A549 (cell line): ENCODE data around the gene NPHS1.

Experiments used
- CHD2 ChIP-seq: fragments of 150-350 bp; IDR thresholded peaks from 2 replicates; pipeline ENCODE4 v1.6.1; 2014; ENCODE audit warnings: low read length; ENCODE audit not compliant: partially characterized antibody
- CTCF ChIP-seq: fragments of >200 bp; sonication (Bioruptor Twin); formaldehyde crosslinking; IDR thresholded peaks from 3 replicates; pipeline ENCODE4 v1.5.1; 2016
- E2F6 ChIP-seq: IDR thresholded peaks from 2 replicates; pipeline ENCODE4 v1.6.1; 2012; ENCODE audit warnings: low read depth, borderline replicate concordance
- HDAC2 ChIP-seq: fragments of 200-600 bp; sonication (generic); IDR thresholded peaks from 2 replicates; pipeline ENCODE4 v1.6.1; 2016
- MYC ChIP-seq: IDR thresholded peaks from 2 replicates; pipeline ENCODE4 v1.6.1; 2012; ENCODE audit warnings: mild to moderate bottlenecking, inconsistent platforms, low read length, improper control_type of control experiment, borderline replicate concordance
- POLR2A ChIP-seq: IDR thresholded peaks from 2 replicates; pipeline ENCODE4 v1.6.1; 2012; ENCODE audit warnings: mild to moderate bottlenecking, low read length
- RCOR1 ChIP-seq: fragments of 150-350 bp; IDR thresholded peaks from 2 replicates; pipeline ENCODE4 v1.6.1; 2014; ENCODE audit warnings: antibody characterized with exemption, low read length, low read depth
- SMC3 ChIP-seq: fragments of >200 bp; sonication (Bioruptor Twin); formaldehyde crosslinking; IDR thresholded peaks from 3 replicates; pipeline ENCODE4 v1.6.1; 2018; ENCODE audit warnings: inconsistent platforms
- TF ChIP-seq, protein P1 (sequence below): IDR thresholded peaks from 2 replicates; pipeline ENCODE4 v1.6.1; 2012
- TF ChIP-seq, protein P2 (sequence below): IDR thresholded peaks from 2 replicates; pipeline ENCODE4 v1.6.1; 2012

- TF ChIP-seq CTCF (no peak), SMC3 (no peak), RCOR1 (no peak), CHD2 (no peak), E2F6 (no peak), MYC (no peak), POLR2A (no peak), HDAC2 (no peak)
- TF ChIP-seq, protein P1, sequence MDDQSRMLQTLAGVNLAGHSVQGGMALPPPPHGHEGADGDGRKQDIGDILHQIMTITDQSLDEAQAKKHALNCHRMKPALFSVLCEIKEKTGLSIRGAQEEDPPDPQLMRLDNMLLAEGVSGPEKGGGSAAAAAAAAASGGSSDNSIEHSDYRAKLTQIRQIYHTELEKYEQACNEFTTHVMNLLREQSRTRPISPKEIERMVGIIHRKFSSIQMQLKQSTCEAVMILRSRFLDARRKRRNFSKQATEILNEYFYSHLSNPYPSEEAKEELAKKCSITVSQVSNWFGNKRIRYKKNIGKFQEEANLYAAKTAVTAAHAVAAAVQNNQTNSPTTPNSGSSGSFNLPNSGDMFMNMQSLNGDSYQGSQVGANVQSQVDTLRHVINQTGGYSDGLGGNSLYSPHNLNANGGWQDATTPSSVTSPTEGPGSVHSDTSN: no peak
- TF ChIP-seq, protein P2, sequence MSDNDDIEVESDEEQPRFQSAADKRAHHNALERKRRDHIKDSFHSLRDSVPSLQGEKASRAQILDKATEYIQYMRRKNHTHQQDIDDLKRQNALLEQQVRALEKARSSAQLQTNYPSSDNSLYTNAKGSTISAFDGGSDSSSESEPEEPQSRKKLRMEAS: no peak
Measured at GRCh38 chr19:35841961-35842595, 10.2 kb downstream of the NPHS1 start.
